Measurements from ENCODE around the gene HACD3. TPM values are rescaled to one million over a fixed set of nuclear protein-coding genes. Genes with fewer than 3 reads are reported as not detected.

Gene HACD3
- total and polyA plus RNA-seq, 2 of the 13 experiments (the other 11 are each of a cell fraction or from before 2014, with no cell fraction given), result 73.6 to 161 TPM

- TF ChIP-seq ZNF660 (CRISPR knock-in tag; IDR thresholded peaks at IDR 0.05; ENCODE audit: borderline replicate concordance, low read depth) (no peak), NR2F2 (IDR thresholded peaks at IDR 0.05; ENCODE audit: borderline replicate concordance, low read depth) (no peak; the same call in 1 of the 2 replicates), ZNF569 (CRISPR knock-in tag; IDR thresholded peaks at IDR 0.05; ENCODE audit: borderline replicate concordance) (no peak), MTF1 (CRISPR knock-in tag; IDR thresholded peaks at IDR 0.05) (peak; percentile 17; the same call in 1 of the 2 replicates), KAT7 (CRISPR knock-in tag; IDR thresholded peaks at IDR 0.05; ENCODE audit: borderline replicate concordance) (no peak), HNRNPUL1 (IDR thresholded peaks at IDR 0.05; ENCODE audit: low read depth, low read length) (no peak), EEA1 (CRISPR knock-in tag; IDR thresholded peaks at IDR 0.05; ENCODE audit: borderline replicate concordance) (peak; percentile 82; the same call in 1 of the 2 replicates), ZFP36L2 (CRISPR knock-in tag; IDR thresholded peaks at IDR 0.05) (no peak), MTA1 (CRISPR knock-in tag; IDR thresholded peaks at IDR 0.05; ENCODE audit: borderline replicate concordance) (peak; percentile 81; the same call in 1 of the 2 replicates), TAF1 (CRISPR knock-in tag; IDR thresholded peaks at IDR 0.05) (peak; percentile 91), TBL1XR1 (IDR thresholded peaks at IDR 0.05; ENCODE audit: borderline replicate concordance, low read length, partially characterized antibody) (no peak), ZNF124 (CRISPR knock-in tag; IDR thresholded peaks at IDR 0.05) (0 out of 2 replicates have a peak, but pooled peaks have one; percentile 37), ZKSCAN8 (CRISPR knock-in tag; IDR thresholded peaks at IDR 0.05; ENCODE audit: borderline replicate concordance) (no peak), FLYWCH1 (CRISPR knock-in tag; IDR thresholded peaks at IDR 0.05) (no peak), ZNF792 (CRISPR knock-in tag; IDR thresholded peaks at IDR 0.05) (peak; percentile 26; the same call in 1 of the 2 replicates), MBD4 (IDR thresholded peaks at IDR 0.05; ENCODE audit: borderline replicate concordance, low read length) (no peak), ZNF720 (CRISPR knock-in tag; IDR thresholded peaks at IDR 0.05) (no peak), PHB2 (IDR thresholded peaks at IDR 0.05; ENCODE audit: partially characterized antibody) (no peak), ZNF207 (IDR thresholded peaks at IDR 0.05; ENCODE audit: borderline replicate concordance) (no peak), ZNF567 (CRISPR knock-in tag; IDR thresholded peaks at IDR 0.05; ENCODE audit: borderline replicate concordance) (no peak; the same call in 1 of the 2 replicates)
- TF ChIP-seq, protein P1, sequence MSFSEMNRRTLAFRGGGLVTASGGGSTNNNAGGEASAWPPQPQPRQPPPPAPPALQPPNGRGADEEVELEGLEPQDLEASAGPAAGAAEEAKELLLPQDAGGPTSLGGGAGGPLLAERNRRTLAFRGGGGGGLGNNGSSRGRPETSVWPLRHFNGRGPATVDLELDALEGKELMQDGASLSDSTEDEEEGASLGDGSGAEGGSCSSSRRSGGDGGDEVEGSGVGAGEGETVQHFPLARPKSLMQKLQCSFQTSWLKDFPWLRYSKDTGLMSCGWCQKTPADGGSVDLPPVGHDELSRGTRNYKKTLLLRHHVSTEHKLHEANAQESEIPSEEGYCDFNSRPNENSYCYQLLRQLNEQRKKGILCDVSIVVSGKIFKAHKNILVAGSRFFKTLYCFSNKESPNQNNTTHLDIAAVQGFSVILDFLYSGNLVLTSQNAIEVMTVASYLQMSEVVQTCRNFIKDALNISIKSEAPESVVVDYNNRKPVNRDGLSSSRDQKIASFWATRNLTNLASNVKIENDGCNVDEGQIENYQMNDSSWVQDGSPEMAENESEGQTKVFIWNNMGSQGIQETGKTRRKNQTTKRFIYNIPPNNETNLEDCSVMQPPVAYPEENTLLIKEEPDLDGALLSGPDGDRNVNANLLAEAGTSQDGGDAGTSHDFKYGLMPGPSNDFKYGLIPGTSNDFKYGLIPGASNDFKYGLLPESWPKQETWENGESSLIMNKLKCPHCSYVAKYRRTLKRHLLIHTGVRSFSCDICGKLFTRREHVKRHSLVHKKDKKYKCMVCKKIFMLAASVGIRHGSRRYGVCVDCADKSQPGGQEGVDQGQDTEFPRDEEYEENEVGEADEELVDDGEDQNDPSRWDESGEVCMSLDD (CRISPR knock-in tag; IDR thresholded peaks at IDR 0.05; ENCODE audit: borderline replicate concordance), result 0 out of 2 replicates have a peak, but pooled peaks have one; percentile 54
- TF ChIP-seq, protein P2, sequence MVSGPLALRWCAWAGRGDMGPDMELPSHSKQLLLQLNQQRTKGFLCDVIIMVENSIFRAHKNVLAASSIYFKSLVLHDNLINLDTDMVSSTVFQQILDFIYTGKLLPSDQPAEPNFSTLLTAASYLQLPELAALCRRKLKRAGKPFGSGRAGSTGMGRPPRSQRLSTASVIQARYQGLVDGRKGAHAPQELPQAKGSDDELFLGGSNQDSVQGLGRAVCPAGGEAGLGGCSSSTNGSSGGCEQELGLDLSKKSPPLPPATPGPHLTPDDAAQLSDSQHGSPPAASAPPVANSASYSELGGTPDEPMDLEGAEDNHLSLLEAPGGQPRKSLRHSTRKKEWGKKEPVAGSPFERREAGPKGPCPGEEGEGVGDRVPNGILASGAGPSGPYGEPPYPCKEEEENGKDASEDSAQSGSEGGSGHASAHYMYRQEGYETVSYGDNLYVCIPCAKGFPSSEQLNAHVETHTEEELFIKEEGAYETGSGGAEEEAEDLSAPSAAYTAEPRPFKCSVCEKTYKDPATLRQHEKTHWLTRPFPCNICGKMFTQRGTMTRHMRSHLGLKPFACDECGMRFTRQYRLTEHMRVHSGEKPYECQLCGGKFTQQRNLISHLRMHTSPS (CRISPR knock-in tag; IDR thresholded peaks at IDR 0.05; ENCODE audit: low read depth), result no peak
- TF ChIP-seq, protein P3, sequence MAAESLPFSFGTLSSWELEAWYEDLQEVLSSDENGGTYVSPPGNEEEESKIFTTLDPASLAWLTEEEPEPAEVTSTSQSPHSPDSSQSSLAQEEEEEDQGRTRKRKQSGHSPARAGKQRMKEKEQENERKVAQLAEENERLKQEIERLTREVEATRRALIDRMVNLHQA (CRISPR knock-in tag; IDR thresholded peaks at IDR 0.05), result no peak
- TF ChIP-seq, protein P4, sequence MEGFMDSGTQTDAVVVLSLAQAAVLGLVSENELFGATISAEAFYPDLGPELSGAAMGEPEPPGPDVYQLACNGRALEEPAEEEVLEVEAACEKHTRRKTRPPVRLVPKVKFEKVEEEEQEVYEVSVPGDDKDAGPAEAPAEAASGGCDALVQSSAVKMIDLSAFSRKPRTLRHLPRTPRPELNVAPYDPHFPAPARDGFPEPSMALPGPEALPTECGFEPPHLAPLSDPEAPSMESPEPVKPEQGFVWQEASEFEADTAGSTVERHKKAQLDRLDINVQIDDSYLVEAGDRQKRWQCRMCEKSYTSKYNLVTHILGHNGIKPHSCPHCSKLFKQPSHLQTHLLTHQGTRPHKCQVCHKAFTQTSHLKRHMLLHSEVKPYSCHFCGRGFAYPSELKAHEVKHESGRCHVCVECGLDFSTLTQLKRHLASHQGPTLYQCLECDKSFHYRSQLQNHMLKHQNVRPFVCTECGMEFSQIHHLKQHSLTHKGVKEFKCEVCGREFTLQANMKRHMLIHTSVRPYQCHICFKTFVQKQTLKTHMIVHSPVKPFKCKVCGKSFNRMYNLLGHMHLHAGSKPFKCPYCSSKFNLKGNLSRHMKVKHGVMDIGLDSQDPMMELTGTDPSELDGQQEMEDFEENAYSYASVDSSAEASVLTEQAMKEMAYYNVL (CRISPR knock-in tag; IDR thresholded peaks at IDR 0.05; ENCODE audit: borderline replicate concordance), result no peak
Measured at GRCh38 chr15:65530318-65531111, at the start of gene HACD3 (continued).

Measured in HepG2 (cell line).